ENCODE measurements around the gene HOXB4.

DNA sequence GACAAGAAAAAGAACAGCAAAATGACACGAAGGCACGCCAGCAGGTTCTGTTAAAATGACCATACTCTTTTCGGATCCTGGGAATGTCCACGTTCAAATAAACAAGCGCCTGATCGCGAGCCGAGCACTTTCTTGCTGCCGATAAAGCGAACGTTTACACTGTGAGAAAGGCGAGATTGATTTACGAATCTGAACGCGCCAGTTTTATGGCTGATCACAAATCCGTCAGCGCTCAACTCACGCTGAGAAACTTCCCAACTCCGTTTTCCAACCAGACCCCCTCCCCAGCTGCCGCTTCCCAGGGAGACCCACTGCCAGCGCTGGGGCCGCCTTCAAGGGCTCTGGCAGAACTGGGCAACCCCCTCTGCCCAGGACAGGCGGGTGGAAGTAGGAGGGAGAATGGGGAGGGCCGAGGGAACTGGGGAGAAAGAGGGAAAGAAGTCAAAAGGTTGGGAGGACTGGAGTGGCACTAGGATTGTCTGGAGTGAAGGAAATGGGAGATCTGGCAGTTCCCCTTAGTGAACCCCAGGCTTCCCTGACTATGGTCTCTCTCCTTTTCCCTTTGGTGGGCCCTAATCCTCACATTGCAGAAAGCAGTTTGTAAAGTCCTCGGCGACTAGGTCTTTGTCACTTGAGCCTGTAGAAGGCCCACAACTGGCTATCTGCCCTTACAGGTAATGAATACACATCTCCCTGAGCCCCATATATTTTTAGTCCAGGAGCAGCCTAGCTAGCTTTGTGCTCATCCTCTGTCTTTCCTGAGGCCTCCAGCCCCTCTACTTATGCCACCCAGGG, 6.9 kb downstream of the HOXB4 start:
- no peak for TF ChIP-seq CTCF (IDR thresholded peaks at IDR 0.05; ENCODE audit: low read depth, low read length, poor library complexity, severe bottlenecking)
- TF ChIP-seq EZH2phosphoT487 (IDR thresholded peaks at IDR 0.05; ENCODE audit: borderline replicate concordance, low read length), result no peak
